IMR-90 (cell line): ENCODE data around the gene RNASET2. TPM values are rescaled to one million over a fixed set of nuclear protein-coding genes. Genes with fewer than 3 reads are reported as not detected.

Experiments
- ATAC-seq: fragments of 200-7000 bp; cut with Tn5 transposase; 2 replicates; pipeline ENCODE4 v1.9.1; 2020; ENCODE audit warnings: low read depth, mild to moderate bottlenecking, moderate library complexity
- BruUV-seq: library from RNA; stranded (reverse); fragments of 400-500 nt; replicated peaks from 2 replicates; lab custom pipeline; 2021; lab: Mats Ljungman, UMichigan
- CTCF ChIA-PET: fragments of 300-600 bp; formaldehyde crosslinking; extraction: SDS; loops from one replicate; lab custom pipeline; 2021; ENCODE audit warnings: antibody characterized with exemption; lab: Yijun Ruan, JAX
- POLR2A ChIA-PET: fragments of 300-600 bp; sonication (Branson Sonifier 250); formaldehyde crosslinking; loops from one replicate; lab custom pipeline; 2022; ENCODE audit warnings: antibody characterized with exemption; ENCODE audit not compliant: unreplicated experiment; lab: Charles Lee
- DNase-seq: peaks from one replicate; pipeline ENCODE4 v3.0.0; 2013
- H2AFZ ChIP-seq: replicated peaks from 2 replicates; pipeline ENCODE3; 2013; ENCODE audit warnings: low read length, mild to moderate bottlenecking; ENCODE audit not compliant: poor library complexity
- H2AK5ac ChIP-seq: 2 replicates; pipeline ENCODE4 v1.6.1; 2013; ENCODE audit warnings: low read depth, low read length, inconsistent platforms
- H2AK9ac ChIP-seq: replicated peaks from 2 replicates; pipeline ENCODE3; 2013; ENCODE audit warnings: mild to moderate bottlenecking, low read depth, low read length, moderate library complexity; ENCODE audit not compliant: poor library complexity
- H2BK120ac ChIP-seq: 2 replicates; pipeline ENCODE4 v1.6.1; 2013; ENCODE audit warnings: low read depth, low read length, inconsistent platforms
- H2BK15ac ChIP-seq: 3 replicates; pipeline ENCODE4 v1.6.1; 2013; ENCODE audit warnings: low read depth, low read length, inconsistent platforms
- H2BK20ac ChIP-seq: 2 replicates; pipeline ENCODE4 v1.6.1; 2013; ENCODE audit warnings: low read depth, mild to moderate bottlenecking, inconsistent platforms, low read length, moderate library complexity
- H2BK5ac ChIP-seq: 2 replicates; pipeline ENCODE4 v1.6.1; 2013; ENCODE audit warnings: mild to moderate bottlenecking, low read depth, low read length, inconsistent platforms; ENCODE audit not compliant: poor library complexity, severe bottlenecking
- H3K14ac ChIP-seq: replicated peaks from 2 replicates; pipeline ENCODE4 v1.6.1; 2013; ENCODE audit warnings: low read depth, low read length, inconsistent platforms
- H3K18ac ChIP-seq: 2 replicates; pipeline ENCODE4 v1.6.1; 2013; ENCODE audit warnings: low read depth, low read length, control low read depth
- H3K23ac ChIP-seq: 2 replicates; pipeline ENCODE4 v1.6.1; 2013; ENCODE audit warnings: low read depth, low read length, inconsistent platforms
- H3K27ac ChIP-seq: 2 replicates; pipeline ENCODE4 v1.5.1; 2013; ENCODE audit warnings: mild to moderate bottlenecking, control low read depth, low read length; ENCODE audit not compliant: insufficient read depth
- H3K27me3 ChIP-seq: 2 replicates; pipeline ENCODE4 v1.6.1; 2013; ENCODE audit warnings: low read length; ENCODE audit not compliant: control insufficient read depth, insufficient read depth
- H3K36me3 ChIP-seq: 2 replicates; pipeline ENCODE4 v1.6.1; 2013; ENCODE audit warnings: low read length, mixed read lengths; ENCODE audit not compliant: control insufficient read depth, insufficient read depth
- H3K4ac ChIP-seq: 2 replicates; pipeline ENCODE4 v1.6.1; 2013; ENCODE audit warnings: low read depth, low read length, inconsistent platforms
- H3K4me1 ChIP-seq: 2 replicates; pipeline ENCODE4 v1.6.1; 2013; ENCODE audit warnings: low read length, mixed read lengths; ENCODE audit not compliant: control insufficient read depth, insufficient read depth
- H3K4me2 ChIP-seq: 2 replicates; pipeline ENCODE4 v1.6.1; 2013; ENCODE audit warnings: low read depth, mild to moderate bottlenecking, control low read depth, low read length, moderate library complexity
- H3K4me3 ChIP-seq: 2 replicates; pipeline ENCODE4 v1.5.1; 2013; ENCODE audit warnings: low read depth, mild to moderate bottlenecking, control low read depth, low read length, moderate library complexity; ENCODE audit not compliant: insufficient read depth
- H3K56ac ChIP-seq: 2 replicates; pipeline ENCODE4 v1.6.1; 2013; ENCODE audit warnings: low read length, inconsistent platforms; ENCODE audit not compliant: insufficient read depth; ENCODE audit errors: extremely low read depth
- H3K79me1 ChIP-seq, 2 experiments: 2 replicates each; pipeline ENCODE4 v1.6.1; 2013; ENCODE audit warnings: low read length in 2 of 2, inconsistent platforms in 1 of 2, low read depth in 1 of 2
- H3K9ac ChIP-seq: 2 replicates; pipeline ENCODE4 v1.6.1; 2013; ENCODE audit warnings: low read depth, low read length, control low read depth
- H3K9me1 ChIP-seq: 2 replicates; pipeline ENCODE4 v1.6.1; 2013; ENCODE audit warnings: low read length, inconsistent platforms; ENCODE audit not compliant: insufficient read depth
- H3K9me3 ChIP-seq: 2 replicates; pipeline ENCODE4 v1.6.1; 2013; ENCODE audit warnings: low read length; ENCODE audit not compliant: control insufficient read depth, insufficient read depth
- H4K20me1 ChIP-seq: 2 replicates; pipeline ENCODE4 v1.6.1; 2013; ENCODE audit warnings: low read length, inconsistent platforms; ENCODE audit not compliant: insufficient read depth
- H4K5ac ChIP-seq: 2 replicates; pipeline ENCODE4 v1.6.1; 2013; ENCODE audit warnings: mild to moderate bottlenecking, low read depth, low read length, control low read depth
- H4K8ac ChIP-seq, 2 experiments: 2 replicates each; pipeline ENCODE4 v1.6.1; 2013; ENCODE audit warnings: low read depth in 2 of 2, low read length in 2 of 2, control low read depth in 1 of 2, inconsistent platforms in 1 of 2
- H4K91ac ChIP-seq: 2 replicates; pipeline ENCODE4 v1.6.1; 2013; ENCODE audit warnings: low read depth, low read length, inconsistent platforms; ENCODE audit not compliant: insufficient read depth
- BHLHE40 ChIP-seq: fragments of 150-350 bp; IDR thresholded peaks from 2 replicates; pipeline ENCODE4 v1.6.1; 2016; ENCODE audit warnings: mild to moderate bottlenecking, low read depth, low read length
- MAZ ChIP-seq: IDR thresholded peaks from 2 replicates; pipeline ENCODE4 v1.6.1; 2012; ENCODE audit warnings: low read depth, mild to moderate bottlenecking, low read length, improper control_type of control experiment, moderate library complexity, borderline replicate concordance
- MXI1 ChIP-seq: IDR thresholded peaks from 2 replicates; pipeline ENCODE4 v1.6.1; 2012; ENCODE audit warnings: low read depth, mild to moderate bottlenecking, low read length, moderate library complexity, borderline replicate concordance
- RCOR1 ChIP-seq: IDR thresholded peaks from 2 replicates; pipeline ENCODE4 v1.6.1; 2012; ENCODE audit warnings: mild to moderate bottlenecking, low read length, improper control_type of control experiment; ENCODE audit not compliant: insufficient replicate concordance
- WGBS, 2 experiments: methylation state at CpG; one replicate each; pipeline versions ENCODE4 v1.1.5 to v1.1.7; 2013; ENCODE audit warnings: missing lambda C conversion rate in 2 of 2; ENCODE audit not compliant: insufficient read length in 1 of 2; ENCODE audit errors: extremely low coverage in 2 of 2; 5-methylcytosine and 5-hydroxymethylcytosine counted together
- dilution Hi-C: fragments of 300-500 bp; cut with HindIII; formaldehyde crosslinking; loops from one replicate; pipeline ENCODE4 v1.14.3; 2018; ENCODE audit warnings: low sequenced_read_pairs; ENCODE audit not compliant: unreplicated experiment
- in situ Hi-C: fragments of 300-500 bp; cut with MboI; formaldehyde crosslinking; loops from 3 replicates; pipeline ENCODE4 v1.14.3; 2019; ENCODE audit warnings: low sequenced_read_pairs, inconsistent platforms, mixed read lengths
- intact Hi-C: fragments of 100-400 bp; cut with micrococcal nuclease; formaldehyde crosslinking; loops from 2 replicates; pipeline ENCODE4 v1.10.0; 2022
- polyA plus RNA-seq, 3 experiments: library from polyadenylated mRNA; depleted of rRNA; stranded (reverse); fragments of >200 nt; gene quantifications; 2 replicates each; pipeline ENCODE4 v1.2.3, GENCODE V29; 2012; ENCODE audit warnings: low replicate concordance in 1 of 3
- total RNA-seq: library from RNA; depleted of rRNA; stranded (reverse); fragments of >200 nt; gene quantifications from 2 replicates; pipeline ENCODE4 v1.2.3, GENCODE V29; 2012
- TF ChIP-seq, protein P1 (sequence below): conservative IDR thresholded peaks from 2 replicates; pipeline ENCODE4 v1.5.1; 2012; ENCODE audit warnings: mild to moderate bottlenecking, low read depth, low read length, improper control_type of control experiment

Gene RNASET2
- total and polyA plus RNA-seq, 2 of the 4 experiments (the other 2 are of a cell fraction): 13.6 to 24.9 TPM

DNA sequence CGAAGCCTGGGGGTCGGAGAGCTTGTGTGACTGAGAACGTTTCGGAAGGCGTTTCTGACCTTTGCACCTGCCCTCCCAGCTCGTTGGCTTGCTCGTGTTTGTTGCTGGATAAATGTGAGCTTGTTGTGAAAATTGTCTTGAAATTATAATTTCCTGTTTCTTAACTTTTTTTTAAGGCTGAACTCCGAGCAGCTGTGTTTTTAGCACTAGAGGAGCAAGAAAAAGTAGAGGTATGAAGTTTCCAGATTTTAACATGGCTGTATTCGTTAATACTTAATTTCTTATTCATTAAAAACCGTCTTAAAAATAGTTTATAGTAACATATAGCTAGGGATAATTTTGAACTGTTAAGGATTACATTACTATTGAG, 43.5 kb upstream of the RNASET2 start (continued):
- no peak for TF ChIP-seq RCOR1

DNA sequence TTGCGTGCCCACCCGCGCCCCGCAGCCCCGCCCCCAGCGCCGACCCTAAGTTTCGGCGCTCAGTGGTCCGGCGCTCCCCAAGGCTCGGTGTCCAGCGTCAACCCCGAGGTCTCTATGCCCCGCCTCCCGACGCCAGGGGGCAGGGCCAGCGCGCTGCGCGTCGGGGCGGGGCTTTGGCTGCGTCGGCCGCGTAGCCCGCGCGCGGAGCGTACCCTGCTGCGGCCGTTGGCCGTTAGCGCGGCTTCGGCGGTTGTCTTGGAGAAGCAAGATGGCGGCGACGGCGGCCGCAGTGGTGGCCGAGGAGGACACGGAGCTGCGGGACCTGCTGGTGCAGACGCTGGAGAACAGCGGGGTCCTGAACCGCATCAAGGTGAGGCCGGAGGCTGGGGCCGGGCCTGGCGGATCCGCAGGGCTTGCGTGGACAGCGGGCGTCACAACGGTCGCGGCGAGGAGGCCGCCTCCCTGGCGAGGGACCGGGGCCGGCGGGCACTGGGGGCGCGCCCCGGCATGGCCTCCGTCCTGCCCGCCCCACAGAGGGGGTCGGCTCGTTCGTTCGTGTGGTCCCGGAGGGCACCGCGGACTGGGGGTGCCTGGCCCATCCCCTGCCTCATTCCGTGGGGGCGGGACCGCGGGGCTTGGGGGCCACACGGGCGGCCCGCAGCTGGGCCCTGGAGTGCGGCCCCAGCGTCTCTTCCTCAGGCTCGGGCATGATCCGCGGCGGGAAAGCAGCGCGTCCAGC, 43.0 kb upstream of the RNASET2 start, which contains the start of gene CEP43:
Gene CEP43, plus strand, starts transcription at position 253 of the 739 bp plus-strand sequence. Its CDS starts 16 bp downstream, at position 269.
- H3K79me1 ChIP-seq: peaks cover 26 to 37% of the 10 kb centered on the region in 2 experiments
- peak within 1 kb of the TSS in 1 of 2 experiments; percentile 84; a peak in 1 of 4 replicates for H4K8ac ChIP-seq
- ATAC-seq (peak; percentile 97), DNase-seq (peak; percentile 93)
- H2AK9ac ChIP-seq: peak within 1 kb of the TSS; percentile 59
- 0 out of 2 replicates have a peak within 1 kb of the TSS, but pooled peaks have one; percentile 43 for H4K5ac ChIP-seq
- H3K36me3 ChIP-seq: no peaks in the 10 kb centered on the region; the same call in 1 of the 2 replicates
- no peak within 1 kb of the TSS for H2BK15ac ChIP-seq
- in situ Hi-C loops: loop anchor here (25.0 kb wide), 1 partner anchor 362 kb away; the partner anchor contains the start of gene RPS6KA2
- H3K9me1 ChIP-seq: peaks cover 3% of the 10 kb centered on the region; the same call in 1 of the 2 replicates
- H2BK20ac ChIP-seq: no peak within 1 kb of the TSS
- peak within 1 kb of the TSS; percentile 91 for H3K23ac ChIP-seq
- H3K9me3 ChIP-seq: no peaks in the 10 kb centered on the region
- H3K18ac ChIP-seq: no peak within 1 kb of the TSS
- H3K27ac ChIP-seq: peak within 1 kb of the TSS; percentile 70
- no peak within 1 kb of the TSS; the same call in 1 of the 2 replicates for H2AK5ac ChIP-seq
- CTCF ChIA-PET: interaction anchor here (1.3 kb wide), 1 partner anchor 9 kb away, joined by 6 read pairs; no protein-coding TSS in a partner anchor
- POLR2A ChIA-PET: interaction anchor here (0.6 kb wide), 1 partner anchor 10 kb away, joined by 4 read pairs; no protein-coding TSS in a partner anchor
- peak within 1 kb of the TSS; percentile 91 for H3K9ac ChIP-seq
- peaks cover 8% of the 10 kb centered on the region; the same call in 1 of the 2 replicates for H4K20me1 ChIP-seq
- H3K4me3 ChIP-seq: peak within 1 kb of the TSS; percentile 84
- peak within 1 kb of the TSS; percentile 8; the same call in 1 of the 2 replicates for H3K56ac ChIP-seq
- H2BK5ac ChIP-seq: peak within 1 kb of the TSS; percentile 73
- no peaks in the 10 kb centered on the region for H3K27me3 ChIP-seq
- peak within 1 kb of the TSS; percentile 65; the same call in 1 of the 2 replicates for H4K91ac ChIP-seq
- peak within 1 kb of the TSS; percentile 98 for H2AFZ ChIP-seq
- TF ChIP-seq, protein P1, sequence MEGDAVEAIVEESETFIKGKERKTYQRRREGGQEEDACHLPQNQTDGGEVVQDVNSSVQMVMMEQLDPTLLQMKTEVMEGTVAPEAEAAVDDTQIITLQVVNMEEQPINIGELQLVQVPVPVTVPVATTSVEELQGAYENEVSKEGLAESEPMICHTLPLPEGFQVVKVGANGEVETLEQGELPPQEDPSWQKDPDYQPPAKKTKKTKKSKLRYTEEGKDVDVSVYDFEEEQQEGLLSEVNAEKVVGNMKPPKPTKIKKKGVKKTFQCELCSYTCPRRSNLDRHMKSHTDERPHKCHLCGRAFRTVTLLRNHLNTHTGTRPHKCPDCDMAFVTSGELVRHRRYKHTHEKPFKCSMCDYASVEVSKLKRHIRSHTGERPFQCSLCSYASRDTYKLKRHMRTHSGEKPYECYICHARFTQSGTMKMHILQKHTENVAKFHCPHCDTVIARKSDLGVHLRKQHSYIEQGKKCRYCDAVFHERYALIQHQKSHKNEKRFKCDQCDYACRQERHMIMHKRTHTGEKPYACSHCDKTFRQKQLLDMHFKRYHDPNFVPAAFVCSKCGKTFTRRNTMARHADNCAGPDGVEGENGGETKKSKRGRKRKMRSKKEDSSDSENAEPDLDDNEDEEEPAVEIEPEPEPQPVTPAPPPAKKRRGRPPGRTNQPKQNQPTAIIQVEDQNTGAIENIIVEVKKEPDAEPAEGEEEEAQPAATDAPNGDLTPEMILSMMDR: no peak
- no peak for TF ChIP-seq MXI1
- no peak for TF ChIP-seq BHLHE40
- TF ChIP-seq MAZ: peak; percentile 86; the same call in 1 of the 2 replicates
- intact Hi-C loops: loop anchor here (5.0 to 10.0 kb wide), 2 partner anchors 372 to 545 kb away; partner anchors contain the start of gene RPS6KA2
- peak within 1 kb of the TSS; percentile 71; the same call in 1 of the 2 replicates for H3K4ac ChIP-seq
- peak within 1 kb of the TSS; percentile 81 for H3K14ac ChIP-seq
- no TSS peak for BruUV-seq
- 1% methylated on average over 48 of the region's 93 CpGs; no CpG with 5 or more reads in 1 of the 2 experiments for WGBS, 2 experiments
- dilution Hi-C loops: no loop called here
- peaks cover 9% of the 10 kb centered on the region for H3K4me1 ChIP-seq
- H3K4me2 ChIP-seq: peak within 1 kb of the TSS; percentile 97
- H2BK120ac ChIP-seq: no peak within 1 kb of the TSS
